Esophagus muscularis mucosa (tissue), 4 donors: ENCODE measurements around the gene CTSW.

Experiments
- CTCF ChIP-seq, 3 experiments: fragments of 200-600 bp in 2 of 3; fragments of 450-650 bp in 1 of 3; sonication (generic) in 2 of 3; IDR thresholded peaks; one replicate each; pipeline ENCODE4 v1.5.1; 2017 to 2019; ENCODE audit warnings: antibody characterized with exemption in 3 of 3, mild to moderate bottlenecking in 2 of 3, moderate library complexity in 1 of 3
- EP300 ChIP-seq: sonication (generic); formaldehyde crosslinking; IDR thresholded peaks from one replicate; pipeline ENCODE4 v1.6.1; 2017; ENCODE audit warnings: antibody characterized with exemption
- POLR2A ChIP-seq: fragments of 450-650 bp; IDR thresholded peaks from one replicate; pipeline ENCODE4 v1.6.1; 2017; ENCODE audit warnings: antibody characterized with exemption, moderate library complexity, mild to moderate bottlenecking, low read depth
- POLR2AphosphoS5 ChIP-seq, 2 donors: sonication (generic); formaldehyde crosslinking; IDR thresholded peaks; one replicate each; pipeline ENCODE4 v1.6.1; 2017; ENCODE audit warnings: antibody characterized with exemption in 2 of 2

GRCh38 chr11:65868907-65869306 is 10.7 kb upstream of the CTSW start:
- TF ChIP-seq CTCF (IDR thresholded peaks at IDR 0.05), result no peak
- no peak for TF ChIP-seq EP300
- no peak for TF ChIP-seq POLR2A
- TF ChIP-seq POLR2AphosphoS5 (IDR thresholded peaks at IDR 0.05), result no peak
